Heart left ventricle (tissue), 16 donors: ENCODE measurements around the gene DNAL1. TPM values are rescaled to one million over a fixed set of nuclear protein-coding genes. Genes with fewer than 3 reads are reported as not detected.

ENCODE experiments used
- ATAC-seq, 4 donors: fragments of 200-7000 bp; cut with Tn5 transposase; one replicate each; pipeline ENCODE4 v1.9.1; 2020 to 2022; ENCODE audit warnings: moderate library complexity in 4 of 4, mild to moderate bottlenecking in 3 of 4, moderate number of reproducible peaks in 1 of 4
- DNase-seq, 5 donors: peaks; one replicate each; pipeline ENCODE4 v3.0.0-alpha.2; 2020
- H3K27ac ChIP-seq, 12 donors: fragments of 200-600 bp; sonication (generic) in 4 of 12; one replicate each; pipeline versions ENCODE4 v1.5.0 to v1.8.0; 2016 to 2022; ENCODE audit warnings: mild to moderate bottlenecking in 2 of 12
- H3K27me3 ChIP-seq, 9 donors: fragments of 200-600 bp; sonication (generic) in 2 of 9; one replicate each; pipeline versions ENCODE4 v1.5.1 to v1.8.0; 2016 to 2022; ENCODE audit warnings: mild to moderate bottlenecking in 3 of 9
- H3K36me3 ChIP-seq, 9 donors: fragments of 200-600 bp; sonication (generic) in 2 of 9; one replicate each; pipeline versions ENCODE4 v1.5.0 to v1.8.0; 2018 to 2022; ENCODE audit warnings: mild to moderate bottlenecking in 2 of 9
- H3K4me1 ChIP-seq, 12 donors: fragments of 200-600 bp; sonication (generic) in 4 of 12; one replicate each; pipeline versions ENCODE4 v1.5.0 to v1.8.0; 2016 to 2022; ENCODE audit warnings: mild to moderate bottlenecking in 3 of 12
- H3K4me3 ChIP-seq, 12 donors: fragments of 200-600 bp; sonication (generic) in 4 of 12; one replicate each; pipeline versions ENCODE4 v1.5.0 to v1.8.0; 2017 to 2022; ENCODE audit warnings: mild to moderate bottlenecking in 9 of 12, moderate library complexity in 4 of 12
- H3K9me3 ChIP-seq, 12 donors: fragments of 200-600 bp; sonication (generic) in 4 of 12; one replicate each; pipeline versions ENCODE4 v1.5.0 to v1.8.0; 2016 to 2022; ENCODE audit warnings: mild to moderate bottlenecking in 1 of 12
- POLR2A ChIP-seq, 2 donors: fragments of 450-650 bp; IDR thresholded peaks; one replicate each; pipeline ENCODE4 v1.6.1; 2017; ENCODE audit warnings: antibody characterized with exemption in 2 of 2, mild to moderate bottlenecking in 2 of 2, moderate library complexity in 2 of 2
- WGBS, 4 donors: extraction: QIAGEN DNeasy Blood & Tissue Kit in 2 of 4; methylation state at CpG; one replicate each; pipeline versions ENCODE4 v1.1.5 to v1.1.7; 2013 to 2018; 5-methylcytosine and 5-hydroxymethylcytosine counted together
- intact Hi-C, 10 donors: fragments of 100-400 bp; cut with DNase I; formaldehyde crosslinking; loops; one replicate each; pipeline versions ENCODE4 v1.11.1 to v1.14.2; 2022
- polyA plus RNA-seq, 2 donors: library from polyadenylated mRNA; stranded (reverse); fragments of 200-250 nt; gene quantifications; one replicate each; pipeline ENCODE4 v1.2.3, GENCODE V29; 2013
- total RNA-seq, 9 donors: library from RNA; depleted of rRNA in 2 of 9; stranded (reverse); fragments of >200 nt in 2 of 9; fragmentation: NEBNext Ultra II Directional in 3 of 9; extraction: Animal tissue kit (Norgen Biotek cat#: 25700) in 3 of 9; gene quantifications; one replicate each; pipeline versions ENCODE4 v1.1.0 to v1.2.4, GENCODE V29; 2016 to 2023
- TF ChIP-seq, protein P1 (sequence below), 12 donors: fragments of 200-600 bp; sonication (generic) in 4 of 12; IDR thresholded peaks; one replicate each; pipeline versions ENCODE4 v1.5.0 to v1.8.0; 2018 to 2022; ENCODE audit warnings: antibody characterized with exemption in 12 of 12, mild to moderate bottlenecking in 5 of 12
- donor health status: ischemic (EF 13 %, LVEDD 7.1; RV severe dilation, severe dysfunction).
- donor health status: healthy with polysubstance abuse.
- donor health status: DM: no; HTN: yes; CAD: no.
- donor health status: DM: no; HTN: no; CAD: no.
- donor health status: ischemic (EF 25% LVEDD 6.9; RV normal size, moderate dysfunction).
- donor health status: ischemic (EF 25% LVEDD 5.7; RV mildly dilated, moderate dysfunction).
- donor health status: healthy.
- donor health status: DM: yes; HTN: yes; CAD: no.
- donor health status: ischemic (EF 35%, LVEDD 5.7; RV mildly dilated, moderate dysfunction).
- donor health status: nonischemic (EF 11% LVEDD 7.7; RV severe dilation, severe dysfunction).
- donor health status: DM: yes; HTN: yes; CAD: no.
- donor health status: PGD.
- donor health status: ischemic (EF 29% LVEDD 5.4; RV normal size, mild dysfunction).
- donor health status: nonischemic (EF 23%, LVEDD 6.1; RV moderate dilation, normal function).

DNAL1 gene
- total and polyA plus RNA-seq, 11 donors, result 5.2 to 24.5 (median 13.3) TPM

DNA sequence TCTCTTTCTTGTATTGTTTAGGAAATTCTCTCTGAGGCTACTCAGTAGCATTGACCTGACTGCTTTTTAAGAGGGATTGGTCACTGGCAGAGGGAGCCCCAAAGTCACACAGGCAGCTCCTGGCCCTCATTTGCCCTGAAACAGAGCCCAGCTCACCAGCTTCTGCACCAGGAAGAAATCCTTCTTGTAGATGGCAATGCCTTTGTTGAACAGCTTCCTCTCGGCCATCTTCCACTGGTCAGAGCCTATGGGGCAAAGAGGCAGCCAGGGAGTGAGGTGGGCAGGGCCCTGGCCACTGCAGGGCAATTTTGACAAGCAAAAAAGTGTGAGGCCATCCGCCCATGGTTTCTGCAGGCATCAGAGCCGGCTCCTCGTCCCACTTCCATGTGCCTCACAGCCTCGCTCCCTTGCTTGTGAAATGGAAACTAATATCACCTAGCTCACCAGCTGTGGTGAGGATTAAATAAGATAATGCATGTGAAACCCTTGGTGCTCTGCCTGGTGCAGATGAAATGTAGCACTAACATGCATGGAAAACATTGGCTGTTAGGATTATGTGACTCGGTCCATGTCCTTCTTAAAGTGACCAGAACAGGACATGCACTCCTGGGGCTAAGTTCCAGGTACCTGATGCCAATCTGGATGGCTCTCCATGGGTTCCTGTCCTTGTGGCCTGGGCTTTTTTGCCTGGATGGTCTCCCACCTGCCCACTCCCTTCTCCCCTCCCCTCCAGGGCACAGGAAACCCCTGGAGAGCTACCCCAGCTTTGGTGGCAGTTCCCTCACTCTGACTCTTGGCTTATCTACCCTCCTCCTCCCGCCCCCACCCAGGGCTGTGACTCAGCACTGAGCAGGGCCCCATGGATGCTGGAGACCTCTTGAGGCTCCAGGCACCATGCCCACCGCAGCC lies 80.6 kb downstream of the DNAL1 start:
- peak in 1 of 5 donors; percentile 41 for DNase-seq
- peak overlapping the region; percentile 61 to 90 (median 78) for H3K27ac ChIP-seq
- peaks cover 0 to 94% (median 86%) of the 10 kb centered on the region in 9 donors for H3K36me3 ChIP-seq

DNA sequence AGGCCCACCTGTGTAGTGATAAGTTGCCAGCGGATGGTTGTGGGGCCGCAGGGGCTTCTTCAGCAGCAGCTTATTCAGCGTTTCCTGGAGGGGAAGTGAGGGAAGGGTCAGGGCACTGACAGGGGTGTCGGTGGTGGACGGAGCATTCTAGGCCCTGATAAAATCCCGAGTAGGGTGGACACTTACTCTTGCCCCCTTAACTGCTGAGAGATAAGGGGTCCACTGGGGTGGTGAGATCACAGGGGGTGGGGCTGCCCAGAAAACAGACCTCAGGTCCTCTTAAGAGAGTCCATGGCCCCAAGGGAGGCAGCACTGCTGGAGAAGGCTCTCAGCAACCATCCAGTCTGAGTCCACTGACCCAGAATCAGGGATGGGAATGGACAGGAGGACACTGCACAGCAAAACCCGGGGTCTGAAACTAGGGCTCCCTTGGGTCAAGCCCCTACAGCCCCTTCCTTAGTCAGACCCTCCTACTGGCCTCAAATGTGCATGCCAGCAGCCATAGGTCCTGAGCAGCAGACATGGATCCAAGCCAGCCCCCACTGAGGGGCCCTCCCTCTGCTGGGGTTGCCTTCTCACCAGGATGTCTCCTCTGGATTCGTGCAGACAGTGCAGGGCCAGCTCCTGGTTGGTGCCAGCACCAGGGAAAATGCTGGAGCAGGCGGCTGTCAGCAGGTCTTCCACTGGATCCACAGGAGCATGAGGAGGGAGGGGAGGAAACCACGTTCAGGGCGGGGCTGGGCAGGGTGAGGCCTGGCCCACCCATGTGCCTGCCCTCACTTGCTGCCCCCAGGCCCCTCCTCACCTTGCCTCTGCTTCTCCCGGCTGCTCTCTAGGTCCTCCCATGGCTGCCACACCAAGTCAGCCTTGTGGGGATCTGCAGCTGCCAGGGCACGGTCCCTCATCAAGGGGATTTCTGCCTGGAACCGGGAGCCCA lies 81.5 kb downstream of the DNAL1 start:
- no peak for DNase-seq
- no peak overlapping the region for H3K4me3 ChIP-seq
- H3K4me1 ChIP-seq, result peaks cover 0 to 93% (median 62%) of the 10 kb centered on the region in 12 donors
- ATAC-seq, result no peak
- no peaks in the 10 kb centered on the region for H3K27me3 ChIP-seq
- intact Hi-C loops, result loop anchor here in 3 of 10 donors (5.0 to 10.0 kb wide), 2 partner anchors 59 to 161 kb away; partner anchors contain the start of gene ZNF410 (in 2 of the 3)
- H3K36me3 ChIP-seq, result peaks cover 0 to 94% (median 85%) of the 10 kb centered on the region in 9 donors
- 45 to 54% (median 47%) methylated on average over 10 to 14 of the region's 14 CpGs for WGBS, 4 donors
- H3K9me3 ChIP-seq, result no peaks in the 10 kb centered on the region
- TF ChIP-seq, protein P1, sequence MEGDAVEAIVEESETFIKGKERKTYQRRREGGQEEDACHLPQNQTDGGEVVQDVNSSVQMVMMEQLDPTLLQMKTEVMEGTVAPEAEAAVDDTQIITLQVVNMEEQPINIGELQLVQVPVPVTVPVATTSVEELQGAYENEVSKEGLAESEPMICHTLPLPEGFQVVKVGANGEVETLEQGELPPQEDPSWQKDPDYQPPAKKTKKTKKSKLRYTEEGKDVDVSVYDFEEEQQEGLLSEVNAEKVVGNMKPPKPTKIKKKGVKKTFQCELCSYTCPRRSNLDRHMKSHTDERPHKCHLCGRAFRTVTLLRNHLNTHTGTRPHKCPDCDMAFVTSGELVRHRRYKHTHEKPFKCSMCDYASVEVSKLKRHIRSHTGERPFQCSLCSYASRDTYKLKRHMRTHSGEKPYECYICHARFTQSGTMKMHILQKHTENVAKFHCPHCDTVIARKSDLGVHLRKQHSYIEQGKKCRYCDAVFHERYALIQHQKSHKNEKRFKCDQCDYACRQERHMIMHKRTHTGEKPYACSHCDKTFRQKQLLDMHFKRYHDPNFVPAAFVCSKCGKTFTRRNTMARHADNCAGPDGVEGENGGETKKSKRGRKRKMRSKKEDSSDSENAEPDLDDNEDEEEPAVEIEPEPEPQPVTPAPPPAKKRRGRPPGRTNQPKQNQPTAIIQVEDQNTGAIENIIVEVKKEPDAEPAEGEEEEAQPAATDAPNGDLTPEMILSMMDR (IDR thresholded peaks at IDR 0.05), result no peak
- H3K27ac ChIP-seq, result peak overlapping the region in 11 of 12 donors; percentile 61 to 90 (median 75)

More for the DNA sequence above, 80.6 kb downstream of the DNAL1 start:
- no peak for TF ChIP-seq POLR2A (IDR thresholded peaks at IDR 0.05)
- TF ChIP-seq, protein P1 (IDR thresholded peaks at IDR 0.05), result no peak
- no peaks in the 10 kb centered on the region for H3K27me3 ChIP-seq
- WGBS, 4 donors, result 73 to 82% (median 74%) methylated on average over 7 to 8 of the region's 8 CpGs
- peak in 1 of 4 donors; percentile 6 for ATAC-seq
- no peaks in the 10 kb centered on the region for H3K9me3 ChIP-seq
- H3K4me3 ChIP-seq, result no peak overlapping the region
- intact Hi-C loops, result loop anchor here in 3 of 10 donors (5.0 to 10.0 kb wide), 2 partner anchors 59 to 162 kb away; partner anchors contain the start of gene ZNF410 (in 2 of the 3)
- peaks cover 0 to 84% (median 60%) of the 10 kb centered on the region in 12 donors for H3K4me1 ChIP-seq

DNA sequence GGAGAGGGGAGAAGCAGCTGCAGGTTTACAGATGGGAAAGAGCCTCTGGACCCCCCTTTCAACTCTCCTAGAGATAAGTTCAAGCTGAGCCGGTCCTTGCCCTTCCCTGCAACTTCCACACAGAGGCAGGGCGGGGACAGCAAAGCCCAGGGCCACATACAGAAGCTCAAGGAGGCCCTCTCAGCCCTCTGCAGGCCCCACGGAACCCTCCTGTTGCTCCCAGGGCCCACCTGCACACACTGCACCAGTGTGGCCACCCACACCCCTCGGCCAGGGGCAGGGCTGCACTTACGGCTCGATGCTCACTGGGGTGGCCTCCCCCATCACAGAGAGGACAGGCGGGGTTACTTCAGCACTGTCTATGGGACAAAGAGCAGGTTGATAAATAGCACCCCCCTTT lies 82.4 kb downstream of the DNAL1 start:
- TF ChIP-seq, protein P1 (IDR thresholded peaks at IDR 0.05), result no peak
- no peak for TF ChIP-seq POLR2A (IDR thresholded peaks at IDR 0.05)
- peaks cover 0 to 94% (median 85%) of the 10 kb centered on the region in 9 donors for H3K36me3 ChIP-seq
- H3K27me3 ChIP-seq, result no peaks in the 10 kb centered on the region
- ATAC-seq (no peak), DNase-seq (no peak)
- no peaks in the 10 kb centered on the region for H3K9me3 ChIP-seq
- intact Hi-C loops, result loop anchor here in 3 of 10 donors (5.0 to 10.0 kb wide), 2 partner anchors 58 to 160 kb away; partner anchors contain the start of gene ZNF410 (in 2 of the 3)
- H3K27ac ChIP-seq, result peak overlapping the region in 8 of 12 donors; percentile 61 to 90 (median 78)
- peaks cover 0 to 93% (median 67%) of the 10 kb centered on the region in 12 donors for H3K4me1 ChIP-seq
- WGBS, 4 donors, result 86 to 96% (median 90%) methylated on average over 7 of the region's 7 CpGs
- H3K4me3 ChIP-seq, result no peak overlapping the region
